Erythroblast (primary cell): ENCODE data around the gene SCGB3A1.

Source experiments
- GATA1 ChIP-seq: IDR thresholded peaks from 2 replicates; pipeline ENCODE4 v1.6.1; 2011; ENCODE audit warnings: low read depth, mild to moderate bottlenecking, control low read depth, low read length, moderate library complexity
- POLR2A ChIP-seq: IDR thresholded peaks from 2 replicates; pipeline ENCODE4 v1.6.1; 2011; ENCODE audit warnings: mild to moderate bottlenecking, low read length

- TF ChIP-seq POLR2A = no peak
- no peak for TF ChIP-seq GATA1
Observed at GRCh38 chr5:180598316-180598701, 7.0 kb upstream of the SCGB3A1 start.
